NCI-H2196 (cell line): ENCODE measurements around the gene SLC25A36.

ENCODE experiments used
- DNase-seq: peaks from one replicate; lab custom pipeline; 2025; ENCODE audit not compliant: unreplicated experiment; lab: John Stamatoyannopoulos, UW

SLC25A36 gene, protein sequence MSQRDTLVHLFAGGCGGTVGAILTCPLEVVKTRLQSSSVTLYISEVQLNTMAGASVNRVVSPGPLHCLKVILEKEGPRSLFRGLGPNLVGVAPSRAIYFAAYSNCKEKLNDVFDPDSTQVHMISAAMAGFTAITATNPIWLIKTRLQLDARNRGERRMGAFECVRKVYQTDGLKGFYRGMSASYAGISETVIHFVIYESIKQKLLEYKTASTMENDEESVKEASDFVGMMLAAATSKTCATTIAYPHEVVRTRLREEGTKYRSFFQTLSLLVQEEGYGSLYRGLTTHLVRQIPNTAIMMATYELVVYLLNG

DNA sequence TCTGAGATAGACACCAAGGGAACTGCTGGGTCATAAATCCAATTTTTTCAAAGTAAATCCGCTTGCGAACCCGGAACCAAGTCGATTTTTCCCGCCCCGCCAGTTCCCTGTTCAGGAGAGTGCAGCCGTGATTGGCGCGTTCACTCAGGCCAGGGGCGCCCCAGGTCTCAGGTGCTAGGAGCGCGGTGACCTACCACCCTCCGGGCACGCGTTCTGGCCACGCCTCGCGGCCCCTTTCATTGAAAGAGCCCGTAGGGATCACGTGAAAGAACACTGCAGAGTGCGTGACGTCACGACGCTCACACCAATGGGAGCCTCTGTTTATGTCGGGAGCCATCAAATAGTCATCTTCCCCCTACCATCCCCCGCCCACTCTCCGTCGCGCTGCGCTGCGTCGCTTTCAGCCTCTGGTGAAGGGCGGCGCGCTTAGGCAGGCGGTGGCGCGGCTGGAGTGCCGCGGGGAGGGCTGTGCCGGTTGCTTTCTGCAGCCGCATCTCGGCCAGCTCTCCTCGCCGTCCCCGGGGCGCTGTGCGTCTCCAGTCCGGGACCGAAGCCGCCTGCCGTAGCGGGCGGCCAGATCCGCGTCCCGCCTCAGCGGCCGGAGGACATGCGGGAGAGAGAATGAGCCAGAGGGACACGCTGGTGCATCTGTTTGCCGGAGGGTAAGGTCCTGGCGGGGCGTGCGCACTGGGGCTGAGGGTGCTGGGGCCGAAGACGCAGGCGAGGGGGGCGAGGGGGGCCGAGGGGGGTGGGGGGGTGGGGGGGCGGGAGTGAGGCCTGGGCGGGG lies at the start of gene SLC25A36:
SLC25A36 (plus strand) TSS at position 403 of the 787 bp plus-strand sequence; CDS start at position 622, 219 bp downstream.
- peak; percentile 100 for DNase-seq

GRCh38 chr3:140896997-140897396 lies 44.6 kb upstream of the SLC25A36 start:
- DNase-seq = no peak

DNA sequence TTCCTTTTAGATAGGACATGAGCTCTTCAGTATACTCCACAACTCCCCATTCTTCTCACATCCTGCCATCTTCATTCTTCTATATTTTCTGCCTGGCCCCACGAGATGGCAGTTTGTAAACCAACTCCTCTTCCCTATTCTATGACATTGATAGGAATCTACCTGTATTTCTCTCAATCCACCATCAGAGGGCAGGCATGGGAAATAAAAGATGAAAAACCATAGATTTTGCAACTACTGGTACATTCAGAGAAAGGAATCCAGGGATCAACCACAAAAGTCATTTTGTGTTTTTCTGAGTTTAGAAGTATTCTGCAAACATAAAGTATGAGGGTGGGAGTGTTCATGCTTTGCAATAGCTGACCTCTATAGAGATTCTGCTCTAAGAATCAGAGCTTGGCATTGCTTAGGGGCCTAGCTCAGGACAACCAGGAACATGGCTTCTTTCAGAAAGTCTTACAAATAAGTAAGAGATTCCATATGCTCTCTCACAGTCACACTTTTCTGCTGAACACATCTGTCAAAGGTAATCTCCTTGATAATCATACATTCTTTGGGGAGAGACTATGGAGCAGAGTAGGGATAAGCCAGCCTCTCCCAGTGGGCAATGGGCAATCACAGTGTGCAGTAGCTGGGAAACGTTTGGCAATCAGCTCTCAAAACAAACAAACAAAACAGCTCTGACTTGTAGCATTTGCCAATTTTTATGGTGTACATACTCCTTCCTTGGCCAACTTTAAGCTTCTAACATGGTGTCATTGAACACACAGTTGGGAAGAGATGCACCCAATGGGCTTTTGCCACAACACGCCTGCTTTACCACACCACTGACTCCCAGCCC lies 43.1 kb upstream of the SLC25A36 start:
- DNase-seq = peak; percentile 61

- no peak for DNase-seq
Observed at GRCh38 chr3:140899363-140899762, 42.3 kb upstream of the SLC25A36 start.

GRCh38 chr3:140902791-140903190 lies 38.8 kb upstream of the SLC25A36 start:
- no peak for DNase-seq

DNA sequence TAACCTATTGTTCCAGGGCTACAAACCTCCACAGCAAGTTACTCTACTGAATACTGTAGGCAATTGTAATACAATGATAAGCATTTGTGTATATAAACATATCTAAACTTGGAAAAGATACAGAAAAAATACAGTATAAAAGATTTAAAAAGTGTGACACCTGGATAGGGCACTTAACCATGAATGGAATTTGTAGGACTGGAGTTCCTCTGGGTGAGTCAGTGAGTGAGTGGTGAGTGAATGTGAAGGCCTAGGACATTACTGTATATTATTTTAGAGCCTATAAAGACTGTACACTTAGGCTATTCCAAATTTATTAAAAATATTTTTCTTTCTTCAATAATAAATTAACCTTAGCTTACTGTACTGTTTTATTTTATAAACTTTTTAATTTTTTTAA lies 38.4 kb upstream of the SLC25A36 start:
- DNase-seq = no peak

- peak; percentile 11 for DNase-seq
Observed at GRCh38 chr3:140904521-140904920, 37.1 kb upstream of the SLC25A36 start.

DNA sequence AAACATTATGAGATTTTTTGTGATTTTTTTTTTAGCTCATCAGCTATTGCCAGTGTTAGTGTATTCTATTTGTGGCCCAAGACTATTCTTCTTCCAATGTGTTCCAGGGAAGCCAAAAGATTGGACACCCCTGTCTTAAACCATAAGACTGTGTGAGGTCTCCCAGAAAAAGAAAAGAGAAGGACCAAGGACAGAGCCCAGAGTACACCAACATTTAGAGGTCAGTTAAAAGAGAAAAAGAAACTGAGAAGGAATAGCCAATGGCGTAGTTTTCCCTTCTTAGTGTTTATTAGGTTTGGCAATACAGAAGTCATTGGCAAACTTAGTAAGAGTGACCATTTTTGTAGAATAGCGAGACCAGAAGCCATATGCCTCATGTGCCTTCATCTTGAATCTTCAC lies 36.1 kb upstream of the SLC25A36 start:
- DNase-seq = no peak

GRCh38 chr3:140906785-140907184 lies 34.9 kb upstream of the SLC25A36 start:
- no peak for DNase-seq

- peak; percentile 26 for DNase-seq
Observed at GRCh38 chr3:140910860-140911259, 30.8 kb upstream of the SLC25A36 start.

DNA sequence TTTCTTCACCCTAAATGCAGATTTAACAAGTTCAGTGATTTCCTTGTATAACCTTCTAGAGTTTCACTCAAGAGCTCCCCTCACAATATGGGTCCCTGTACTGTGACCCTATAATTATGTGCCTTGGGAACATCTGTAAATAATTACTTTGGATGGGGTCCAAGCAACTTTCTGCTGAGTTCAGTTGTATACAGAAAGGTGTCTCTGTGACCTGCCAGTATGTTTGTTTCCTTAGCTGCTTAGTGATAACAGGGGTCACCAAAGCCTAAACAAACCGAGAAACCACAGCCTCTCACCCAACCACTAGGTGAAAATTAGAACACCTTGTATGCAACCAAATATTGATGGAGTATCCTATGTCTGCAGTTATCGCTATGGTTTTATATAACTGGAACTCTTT lies 29.8 kb upstream of the SLC25A36 start:
- peak; percentile 65 for DNase-seq

DNA sequence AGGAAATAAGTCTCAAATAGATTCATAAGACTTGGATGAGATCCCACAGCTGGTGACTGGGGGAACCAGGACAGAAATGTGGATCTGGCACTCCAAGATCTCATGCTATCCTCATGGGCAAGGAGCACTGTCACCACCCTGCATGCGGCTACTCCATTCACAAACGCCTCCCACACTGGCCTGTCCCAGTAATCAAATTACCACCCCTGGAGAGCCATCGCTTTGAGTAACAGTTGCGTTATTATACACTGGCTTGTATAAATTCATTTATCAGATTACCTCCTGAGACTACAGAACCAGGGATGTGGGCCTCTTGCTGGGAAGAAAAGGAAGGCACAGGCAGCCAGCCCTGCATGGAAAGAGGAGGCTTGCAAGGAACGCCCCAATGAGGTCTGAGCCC lies 27.9 kb upstream of the SLC25A36 start:
- no peak for DNase-seq

DNA sequence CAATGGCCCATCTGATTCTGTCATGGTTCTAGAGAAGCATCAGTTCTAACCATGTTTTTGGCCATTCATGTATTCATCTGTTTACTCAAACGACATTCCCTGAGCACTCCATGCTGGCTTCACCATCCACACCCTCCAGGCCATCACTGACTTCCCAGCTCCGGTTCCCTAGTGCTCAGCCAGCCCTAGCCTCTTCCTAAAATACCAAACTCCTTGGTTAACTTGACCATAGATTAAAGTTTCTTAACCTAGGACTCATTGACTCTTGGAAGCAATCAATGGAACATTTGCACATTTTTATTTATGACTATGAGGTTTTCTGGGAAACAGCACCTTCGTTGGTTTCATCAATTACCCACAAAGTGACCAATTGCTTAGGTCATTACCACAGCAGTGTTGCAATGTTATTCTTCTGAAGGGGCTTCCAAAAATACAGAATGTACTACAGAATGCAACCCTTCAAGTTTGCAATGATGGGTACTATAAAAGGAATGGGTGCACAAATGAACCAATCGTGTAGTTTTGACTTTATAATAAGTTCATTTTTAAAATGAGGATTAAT lies 27.2 kb upstream of the SLC25A36 start:
- DNase-seq = no peak

- DNase-seq = no peak
Observed at GRCh38 chr3:140916603-140917002, 25.0 kb upstream of the SLC25A36 start.

GRCh38 chr3:140917772-140918171 lies 23.9 kb upstream of the SLC25A36 start:
- no peak for DNase-seq

- DNase-seq = no peak
Observed at GRCh38 chr3:140920029-140920428, 21.6 kb upstream of the SLC25A36 start.

DNA sequence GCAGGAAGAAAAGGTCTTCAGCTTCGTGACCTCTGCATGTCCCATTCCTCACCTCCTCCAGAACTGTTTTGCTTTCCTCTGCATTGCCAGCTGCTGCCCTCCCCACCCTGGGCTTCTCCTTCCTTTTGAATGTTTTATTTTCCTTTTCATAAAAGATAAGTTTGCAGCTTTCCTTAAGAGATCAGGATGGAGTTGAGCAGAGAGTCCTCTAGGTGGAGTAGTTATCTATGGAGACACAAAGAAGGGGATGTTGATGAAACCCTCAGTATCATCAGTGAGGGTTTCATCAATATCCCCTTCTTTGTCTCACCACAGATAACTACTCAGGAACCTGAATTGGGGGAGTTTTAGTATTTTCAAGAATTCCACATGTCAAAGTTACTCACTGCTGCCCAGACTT lies 19.0 kb upstream of the SLC25A36 start:
- DNase-seq = peak; percentile 14

DNA sequence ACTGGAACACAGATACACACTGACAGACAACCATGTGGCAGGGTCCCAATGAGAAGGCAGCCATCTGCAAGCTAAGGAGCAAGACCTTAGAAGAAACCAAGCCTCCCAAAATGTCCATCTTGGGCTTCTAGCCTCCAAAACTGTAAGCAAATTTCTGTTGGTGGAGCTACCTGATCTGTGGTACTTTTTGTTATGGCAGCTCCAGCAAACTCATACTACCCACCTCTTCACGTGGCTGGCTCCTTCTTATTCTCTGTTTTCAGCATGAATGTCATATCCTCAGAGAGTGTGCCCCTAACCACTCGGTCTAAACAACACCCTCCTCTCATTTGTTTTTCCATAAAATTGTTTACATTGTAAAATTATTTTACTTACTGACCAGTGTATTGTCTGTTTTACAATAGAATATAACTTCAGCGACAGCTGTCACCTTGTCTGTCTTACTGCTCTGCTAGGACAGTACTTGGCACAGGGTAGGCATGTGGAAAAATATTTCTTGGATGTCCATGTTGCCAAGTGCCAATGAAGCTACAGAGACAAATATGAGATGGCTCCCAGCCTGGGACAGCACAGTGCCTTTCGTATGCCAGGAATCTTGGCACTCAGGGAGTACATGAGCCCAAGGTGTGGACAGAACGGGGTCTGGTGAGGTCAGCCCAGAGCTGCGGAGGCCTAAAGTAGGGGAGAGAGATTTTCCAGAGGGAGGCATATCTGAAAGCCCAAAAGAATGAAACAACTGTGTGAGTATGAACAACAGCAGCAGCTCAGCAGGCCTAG lies 17.4 kb upstream of the SLC25A36 start:
- DNase-seq = no peak

- DNase-seq = peak; percentile 38
Observed at GRCh38 chr3:140927279-140928069, 14.2 kb upstream of the SLC25A36 start.

DNA sequence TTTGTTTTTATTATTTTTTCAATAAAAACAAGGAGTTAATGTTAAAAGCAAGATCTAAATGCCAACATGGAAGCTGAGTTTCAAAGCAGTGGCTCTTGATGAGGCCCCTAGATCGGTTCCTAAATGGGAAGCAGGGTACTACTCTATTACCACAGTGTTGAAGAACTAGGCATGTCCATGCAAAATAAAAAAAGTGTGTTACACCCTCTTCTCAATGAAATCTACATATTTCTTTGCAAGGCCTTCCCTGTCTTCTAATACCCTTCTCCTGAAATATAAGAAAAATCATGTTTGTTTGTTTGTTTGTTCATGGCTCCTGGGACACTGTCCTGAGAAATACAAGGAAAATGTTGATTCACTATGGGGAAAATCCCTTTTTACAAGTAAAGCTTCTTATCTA lies 12.2 kb upstream of the SLC25A36 start:
- DNase-seq = no peak
